ENCODE measurements around the gene ACR.

Gene ACR

DNA sequence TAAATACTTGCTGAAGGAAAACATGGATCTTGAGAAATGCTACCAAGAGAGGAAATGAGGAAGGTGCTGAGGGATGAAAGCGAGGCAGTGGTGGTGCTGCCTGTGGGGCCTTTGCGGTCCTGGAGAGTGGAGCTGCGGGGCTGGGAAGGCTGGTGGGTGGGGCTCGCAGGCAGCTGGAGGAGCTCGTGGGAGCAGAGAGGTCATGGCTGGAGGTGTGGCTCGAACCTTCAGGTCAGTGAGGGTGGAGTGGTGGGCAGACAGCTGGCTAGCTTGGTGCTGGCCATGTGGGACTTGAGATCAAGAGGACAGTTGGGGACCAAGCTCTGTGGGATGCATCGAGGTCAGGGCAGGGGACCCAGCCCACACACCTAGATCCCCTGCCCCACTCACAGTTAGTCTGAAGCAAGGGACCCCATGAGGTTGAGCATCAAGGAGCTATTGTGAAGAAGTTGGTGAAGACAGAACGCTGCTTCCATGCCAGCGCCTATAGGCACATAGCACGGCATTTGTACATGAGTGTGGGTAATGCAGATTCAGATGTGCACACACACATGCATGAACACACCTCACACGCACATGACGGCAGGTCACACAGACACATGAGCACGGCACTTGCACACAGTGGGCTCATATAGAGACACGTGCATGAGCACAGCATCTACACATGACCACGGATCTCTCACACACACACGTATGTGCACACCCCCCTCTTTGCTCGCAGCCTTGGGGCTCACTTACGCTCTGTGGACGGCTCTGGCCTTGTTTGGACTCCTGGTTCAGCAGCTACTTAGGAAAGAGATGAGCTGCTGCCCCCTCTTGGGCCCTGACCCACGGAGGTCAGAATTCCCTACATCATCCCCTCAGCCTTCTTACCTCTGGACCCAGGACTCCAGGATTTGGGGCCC lies 34.9 kb upstream of the ACR start:
- DNase-seq (ENCODE audit: low read depth in 1 of 2, low spot score in 1 of 2), result no peak

DNA sequence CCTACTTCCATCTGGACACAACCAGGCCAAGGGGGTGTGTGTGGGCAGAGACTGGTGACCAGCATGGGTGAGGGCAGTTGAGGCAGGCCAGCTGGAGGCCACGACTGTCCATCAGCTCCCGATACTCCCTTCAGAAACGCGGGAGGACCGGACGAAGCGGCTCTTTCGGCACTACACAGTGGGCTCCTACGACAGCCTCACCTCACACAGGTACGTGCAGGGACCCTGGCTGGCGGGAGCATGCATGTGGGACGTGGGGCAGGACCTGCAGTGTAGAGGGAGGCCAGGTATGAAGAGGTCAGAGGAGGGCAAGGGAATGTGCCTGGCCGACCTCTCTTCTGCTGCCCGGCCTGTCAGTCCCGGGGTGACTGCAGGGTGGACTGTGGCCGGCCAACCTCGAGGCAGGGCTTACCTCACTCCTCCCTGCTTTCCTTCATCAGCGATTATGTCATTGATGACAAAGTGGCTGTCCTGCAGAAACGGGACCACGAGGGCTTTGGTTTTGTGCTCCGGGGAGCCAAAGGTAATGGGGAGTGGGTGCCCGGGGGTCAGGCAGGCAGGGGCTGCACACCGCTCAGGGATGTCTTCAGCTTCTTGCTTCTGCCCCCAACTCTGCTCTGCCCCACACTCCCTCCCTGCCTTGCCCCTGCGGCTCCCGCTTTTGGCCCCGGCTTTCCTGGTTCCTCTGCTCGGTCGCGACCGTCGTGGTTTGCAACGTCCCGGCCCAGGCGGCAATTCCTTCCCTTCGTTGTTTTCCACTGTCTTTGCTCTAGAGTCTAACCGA lies 34.1 kb upstream of the ACR start:
- DNase-seq (ENCODE audit: low read depth in 1 of 2, low spot score in 1 of 2), result no peak

DNA sequence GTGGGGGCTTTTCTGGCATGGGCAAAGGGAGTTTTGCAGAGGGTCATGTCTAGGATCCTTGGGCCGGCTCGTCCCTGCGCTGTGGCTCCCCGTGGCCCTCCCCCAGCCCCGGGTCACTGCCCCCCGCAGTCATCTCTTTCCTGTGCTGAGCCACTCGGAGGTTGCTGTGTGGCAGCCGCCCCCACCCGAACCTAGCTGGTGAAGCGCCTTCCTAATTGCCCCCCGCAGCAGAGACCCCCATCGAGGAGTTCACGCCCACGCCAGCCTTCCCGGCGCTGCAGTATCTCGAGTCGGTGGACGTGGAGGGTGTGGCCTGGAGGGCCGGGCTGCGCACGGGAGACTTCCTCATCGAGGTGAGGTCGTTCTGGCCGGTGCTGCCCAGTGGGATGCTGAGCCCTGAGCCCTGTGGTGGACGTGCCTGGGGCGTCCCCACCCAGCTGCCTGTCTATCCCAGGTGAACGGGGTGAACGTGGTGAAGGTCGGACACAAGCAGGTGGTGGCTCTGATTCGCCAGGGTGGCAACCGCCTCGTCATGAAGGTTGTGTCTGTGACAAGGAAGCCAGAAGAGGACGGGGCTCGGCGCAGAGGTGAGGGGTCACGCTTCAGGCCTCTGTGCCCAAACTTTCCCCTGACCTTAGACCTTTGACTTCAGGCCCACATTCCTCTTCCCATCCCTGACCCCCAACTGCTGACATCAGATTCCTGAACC lies 33.3 kb upstream of the ACR start:
- DNase-seq (ENCODE audit: low read depth in 1 of 2, low spot score in 1 of 2), result no peak

GRCh38 chr22:50705219-50705691 lies 32.7 kb upstream of the ACR start:
- no peak for DNase-seq (ENCODE audit: low read depth in 1 of 2, low spot score in 1 of 2)

- DNase-seq (ENCODE audit: low read depth in 1 of 2, low spot score in 1 of 2), result no peak
Observed at GRCh38 chr22:50705851-50706351, 32.1 kb upstream of the ACR start.

DNA sequence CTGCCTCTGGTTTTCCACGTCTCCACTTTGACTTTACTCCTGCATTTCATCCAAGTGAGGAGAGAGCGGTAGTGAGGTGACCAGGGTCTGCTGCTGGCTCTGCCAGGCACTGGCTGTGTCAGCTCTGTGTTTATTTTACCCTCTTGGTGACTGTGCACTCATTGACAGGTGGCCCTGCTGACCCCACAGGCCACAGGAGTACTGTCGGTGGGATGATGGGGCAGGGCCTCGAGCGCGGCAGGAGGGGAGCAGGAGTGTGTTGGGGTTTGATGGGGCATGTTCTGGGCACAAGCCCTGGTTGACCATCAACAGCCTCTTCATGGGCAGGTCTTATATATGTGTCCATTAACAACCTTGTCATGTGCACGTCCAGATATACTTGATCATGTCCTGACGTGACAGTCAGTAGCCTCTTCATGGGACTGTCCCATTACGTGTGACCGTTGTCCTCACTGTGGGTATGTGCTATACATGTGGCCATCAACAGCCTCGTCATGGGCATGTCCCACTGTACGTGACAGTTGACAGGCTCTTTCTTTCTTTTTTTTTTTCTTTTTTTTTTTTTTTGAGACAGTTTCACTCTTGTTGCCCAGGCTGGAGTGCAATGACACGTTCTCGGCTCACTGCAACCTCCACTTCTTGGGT lies 31.4 kb upstream of the ACR start:
- DNase-seq (ENCODE audit: low read depth in 1 of 2, low spot score in 1 of 2), result no peak

DNA sequence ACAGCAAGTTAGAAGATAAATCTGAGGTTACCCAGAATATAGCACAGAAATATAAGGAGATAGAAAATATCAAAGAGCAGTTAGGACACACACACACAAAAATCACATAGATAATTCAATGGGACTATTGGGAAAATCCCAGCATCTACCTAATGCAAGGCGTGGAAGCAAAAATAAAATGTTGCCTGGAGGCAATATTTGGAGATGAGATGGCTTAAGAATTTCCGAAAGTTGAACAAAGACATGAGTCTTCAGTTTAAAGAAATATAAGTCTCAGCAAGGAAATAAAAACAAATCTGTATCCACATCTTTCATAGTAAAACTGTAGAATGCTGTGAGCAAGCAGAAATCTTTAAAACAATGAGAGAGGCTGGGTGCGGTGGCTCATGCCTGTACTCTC lies 29.5 kb upstream of the ACR start:
- no peak for DNase-seq (ENCODE audit: low read depth in 1 of 2, low spot score in 1 of 2)

GRCh38 chr22:50708996-50709395 lies 29.0 kb upstream of the ACR start:
- no peak for DNase-seq (ENCODE audit: low read depth in 1 of 2, low spot score in 1 of 2)

DNA sequence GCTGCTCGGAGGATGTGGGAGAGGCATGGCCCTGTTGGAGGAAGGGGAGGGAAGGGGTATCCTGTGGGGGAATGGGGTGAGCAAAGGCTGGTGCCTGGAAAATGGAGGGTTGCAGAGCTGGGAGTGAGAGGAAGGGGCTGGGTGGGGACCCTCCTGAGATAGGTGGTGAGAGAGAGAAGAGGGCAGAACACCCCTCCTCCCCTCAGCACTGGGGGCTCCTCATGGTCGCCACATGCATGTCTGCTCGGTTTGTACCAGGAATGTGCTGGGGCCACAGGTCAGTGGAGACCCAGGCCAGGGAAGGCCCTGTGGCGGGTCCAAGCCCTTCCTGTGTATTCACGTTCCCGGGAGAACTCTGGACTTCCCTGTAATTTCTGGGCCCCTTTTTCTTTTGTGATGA lies 27.8 kb upstream of the ACR start:
- no peak for DNase-seq (ENCODE audit: low read depth in 1 of 2, low spot score in 1 of 2)

GRCh38 chr22:50710886-50711285 lies 27.1 kb upstream of the ACR start:
- no peak for DNase-seq (ENCODE audit: low read depth in 1 of 2, low spot score in 1 of 2)

DNA sequence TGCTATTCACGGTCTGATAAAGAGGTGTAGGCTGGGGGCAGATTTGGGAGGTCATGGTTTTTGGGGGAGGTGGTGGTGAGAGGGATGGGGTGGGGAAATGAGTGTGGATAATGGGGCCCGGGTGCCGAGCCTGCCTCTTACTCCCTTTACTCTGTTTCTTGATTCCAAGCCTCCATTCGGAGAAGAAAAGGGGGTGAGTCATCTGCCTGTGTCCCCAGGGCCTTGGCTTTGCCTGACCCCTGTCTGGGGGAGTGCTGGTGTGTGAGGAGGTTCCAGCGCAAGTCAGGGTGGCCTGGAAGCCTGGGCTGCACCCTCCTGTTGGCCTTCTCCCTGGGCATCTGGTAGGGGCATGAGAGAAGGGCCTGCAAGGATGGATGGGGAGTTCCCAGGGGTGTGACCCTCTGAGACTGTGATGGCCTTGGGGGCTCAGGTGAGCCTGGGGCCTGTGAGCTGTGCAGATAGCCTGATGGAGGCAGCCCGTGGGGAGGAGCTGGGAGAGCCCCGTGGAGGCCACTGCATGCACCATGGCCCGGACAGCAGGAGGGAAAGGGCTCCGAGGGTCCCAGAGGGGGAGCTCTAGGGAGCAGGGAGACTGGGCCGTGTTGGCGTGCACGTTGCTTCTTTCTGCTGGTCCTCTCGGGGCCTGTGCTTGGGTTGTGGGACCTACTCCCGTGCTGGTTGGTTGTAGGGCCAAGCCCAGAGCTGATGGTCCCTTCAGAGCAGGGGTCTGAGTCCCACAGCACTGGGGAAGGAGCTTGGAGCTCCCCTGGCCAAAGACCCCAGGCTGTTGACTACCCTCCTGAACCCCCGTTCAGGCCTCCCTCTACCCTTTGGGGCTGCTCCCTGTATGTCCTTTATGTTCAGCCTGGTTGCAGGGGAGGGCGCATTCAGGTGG lies 26.3 kb upstream of the ACR start:
- no peak for DNase-seq (ENCODE audit: low read depth in 1 of 2, low spot score in 1 of 2)

GRCh38 chr22:50712341-50713007 lies 25.5 kb upstream of the ACR start:
- DNase-seq (ENCODE audit: low read depth in 1 of 2, low spot score in 1 of 2), result no peak

DNA sequence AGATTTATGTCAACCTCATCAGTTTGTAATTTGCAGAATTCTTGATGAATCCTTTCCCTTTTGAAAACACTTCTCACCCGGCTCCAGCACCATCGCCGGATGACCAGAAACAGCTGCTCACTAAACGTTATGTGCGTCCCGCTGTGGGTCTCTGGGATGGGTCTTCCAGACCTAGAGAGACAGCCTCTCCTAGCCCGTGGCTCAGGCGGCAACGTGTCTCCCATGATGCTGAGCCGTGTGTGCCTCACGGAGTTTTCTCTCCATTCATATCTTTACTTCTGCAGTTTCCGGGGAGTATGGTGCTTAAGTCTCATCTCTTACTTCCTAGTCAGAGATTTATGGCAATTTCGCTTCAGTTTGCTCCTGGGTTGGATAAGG lies 25.0 kb upstream of the ACR start:
- DNase-seq (ENCODE audit: low read depth in 1 of 2, low spot score in 1 of 2), result no peak

DNA sequence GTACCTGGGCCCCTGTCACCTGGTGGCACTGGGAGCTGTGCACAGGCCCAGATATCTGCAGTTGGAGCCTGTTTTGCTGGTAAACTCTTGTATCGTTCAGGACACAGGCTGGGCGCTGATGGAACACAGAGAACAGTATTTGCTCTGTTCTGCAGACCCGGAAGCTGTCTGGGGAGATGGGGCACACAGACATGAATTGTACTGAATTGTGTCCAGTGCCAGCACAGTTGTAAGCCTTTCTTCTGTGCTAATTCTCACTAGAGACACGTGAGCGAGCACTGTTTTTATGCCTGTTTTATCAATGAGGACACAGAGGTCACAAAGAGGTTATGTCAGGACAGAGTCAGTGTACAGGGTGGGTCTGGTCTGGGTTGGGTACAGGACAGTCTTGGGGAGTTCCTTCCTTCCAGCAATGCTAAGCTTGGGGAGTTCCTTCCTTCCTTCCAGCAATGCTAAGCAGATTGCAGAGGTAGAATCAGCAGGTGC lies 24.4 kb upstream of the ACR start:
- no peak for DNase-seq (ENCODE audit: low read depth in 1 of 2, low spot score in 1 of 2)

DNA sequence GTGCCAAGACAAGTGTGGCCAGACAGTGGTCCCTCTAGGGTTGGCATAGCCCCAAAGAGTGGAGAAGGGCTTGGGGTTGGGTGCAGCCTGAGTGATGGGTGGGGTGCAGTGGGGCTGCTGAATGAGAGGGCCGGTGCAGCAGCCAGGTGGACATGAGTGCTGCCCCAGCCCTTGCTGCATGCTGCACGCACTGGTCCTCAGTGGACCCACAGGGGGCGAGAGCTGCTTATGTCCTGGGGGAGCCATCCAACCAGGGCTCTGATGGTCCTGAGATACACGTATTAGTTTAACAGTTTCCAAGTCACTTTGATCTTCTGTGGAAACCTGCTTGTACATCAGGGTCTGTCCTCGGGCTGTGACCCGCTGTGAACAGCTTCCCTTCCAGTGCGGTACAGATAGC lies 23.9 kb upstream of the ACR start:
- DNase-seq (ENCODE audit: low read depth in 1 of 2, low spot score in 1 of 2), result no peak

- DNase-seq (ENCODE audit: low read depth in 1 of 2, low spot score in 1 of 2), result no peak
Observed at GRCh38 chr22:50714631-50715179, 23.3 kb upstream of the ACR start.

DNA sequence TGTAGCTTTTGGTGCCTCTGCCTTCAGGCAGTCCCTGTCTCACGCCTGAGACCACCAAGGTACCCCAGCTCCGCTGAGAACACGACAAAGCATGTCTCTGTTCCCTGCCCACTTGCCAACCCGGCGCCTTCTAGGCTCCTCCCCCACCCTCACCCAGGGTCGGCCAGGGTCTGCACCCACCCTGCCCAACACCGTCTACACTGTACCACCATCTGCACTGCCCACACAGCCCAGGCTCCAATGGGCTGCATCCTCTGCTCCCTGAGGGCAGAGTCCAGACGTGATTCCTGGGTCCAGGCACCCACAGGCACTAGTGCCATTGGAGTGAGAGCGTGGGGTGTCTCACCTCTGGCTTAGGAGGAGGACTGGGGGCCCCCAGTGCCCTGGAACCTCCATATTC lies 22.8 kb upstream of the ACR start:
- no peak for DNase-seq (ENCODE audit: low read depth in 1 of 2, low spot score in 1 of 2)

DNA sequence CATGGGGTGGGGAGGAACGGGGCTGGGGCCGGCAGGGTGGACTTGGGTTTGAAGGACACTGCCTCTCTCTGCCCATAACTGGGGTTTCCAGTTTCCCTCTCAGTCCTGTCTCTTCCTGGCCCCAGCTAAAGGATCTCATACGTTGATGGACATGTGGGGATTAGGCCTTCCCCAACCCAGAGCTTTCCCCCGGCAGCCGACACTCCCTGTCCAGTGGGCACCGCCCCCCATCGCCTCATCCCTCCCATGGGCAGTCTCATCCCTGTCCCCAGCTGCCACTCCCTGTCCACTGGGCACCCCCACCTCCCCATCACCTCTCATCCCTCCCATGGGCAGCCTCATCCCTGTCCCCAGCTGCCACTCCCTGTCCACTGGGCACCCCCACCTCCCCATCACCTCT lies 22.2 kb upstream of the ACR start:
- DNase-seq (ENCODE audit: low read depth in 1 of 2, low spot score in 1 of 2), result no peak
